Mesendoderm (in vitro differentiated cells): ENCODE data around the gene CMTM2.

Experiments
- DNase-seq: peaks from one replicate; pipeline ENCODE4 v3.0.0; 2013
- H2AK5ac ChIP-seq: 2 replicates; pipeline ENCODE4 v1.6.1; 2013; ENCODE audit warnings: low read length, inconsistent platforms
- H2BK120ac ChIP-seq: 2 replicates; pipeline ENCODE4 v1.6.1; 2013; ENCODE audit warnings: low read depth, mild to moderate bottlenecking, low read length, moderate library complexity, mixed read lengths
- H2BK15ac ChIP-seq: replicated peaks from 2 replicates; pipeline ENCODE4 v1.6.1; 2013; ENCODE audit warnings: low read depth, mild to moderate bottlenecking, moderate library complexity
- H2BK5ac ChIP-seq: 2 replicates; pipeline ENCODE4 v1.6.1; 2013; ENCODE audit warnings: low read length, inconsistent platforms
- H3K18ac ChIP-seq: 2 replicates; pipeline ENCODE4 v1.6.1; 2013; ENCODE audit warnings: mild to moderate bottlenecking, low read length, mixed read lengths
- H3K23ac ChIP-seq: one replicate; pipeline ENCODE4 v1.6.1; 2013; ENCODE audit warnings: low read length
- H3K27ac ChIP-seq: 2 replicates; pipeline ENCODE4 v1.5.1; 2013; ENCODE audit warnings: low read depth, mild to moderate bottlenecking, inconsistent platforms, low read length, moderate library complexity
- H3K27me3 ChIP-seq: 2 replicates; pipeline ENCODE4 v1.6.1; 2013; ENCODE audit warnings: low read length, control low read depth, mild to moderate bottlenecking, inconsistent platforms; ENCODE audit not compliant: insufficient read depth, poor library complexity
- H3K36me3 ChIP-seq: 2 replicates; pipeline ENCODE4 v1.6.1; 2013; ENCODE audit warnings: low read length, inconsistent platforms; ENCODE audit not compliant: control insufficient read depth, insufficient read depth
- H3K4ac ChIP-seq: one replicate; pipeline ENCODE4 v1.6.1; 2013; ENCODE audit warnings: low read depth, mild to moderate bottlenecking, low read length, moderate library complexity
- H3K4me1 ChIP-seq: 2 replicates; pipeline ENCODE4 v1.6.1; 2013; ENCODE audit warnings: low read depth, low read length, inconsistent platforms; ENCODE audit not compliant: control insufficient read depth
- H3K4me2 ChIP-seq: 2 replicates; pipeline ENCODE4 v1.6.1; 2013; ENCODE audit warnings: low read length
- H3K4me3 ChIP-seq: 2 replicates; pipeline ENCODE4 v1.5.1; 2013; ENCODE audit warnings: mild to moderate bottlenecking, low read length
- H3K56ac ChIP-seq: one replicate; pipeline ENCODE4 v1.6.1; 2013; ENCODE audit warnings: low read length
- H3K79me1 ChIP-seq: 2 replicates; pipeline ENCODE4 v1.6.1; 2013; ENCODE audit warnings: low read length, inconsistent platforms
- H3K79me2 ChIP-seq: 2 replicates; pipeline ENCODE4 v1.6.1; 2013; ENCODE audit warnings: mild to moderate bottlenecking, low read length; ENCODE audit not compliant: control insufficient read depth, insufficient read depth
- H3K9ac ChIP-seq: 2 replicates; pipeline ENCODE4 v1.6.1; 2013; ENCODE audit warnings: low read length, inconsistent platforms
- H4K5ac ChIP-seq: one replicate; pipeline ENCODE4 v1.6.1; 2013; ENCODE audit warnings: low read length
- H4K8ac ChIP-seq: one replicate; pipeline ENCODE4 v1.6.1; 2013; ENCODE audit warnings: low read depth, mild to moderate bottlenecking, control low read depth, low read length, moderate library complexity
- WGBS: extraction: QIAGEN DNeasy Blood & Tissue Kit; methylation state at CpG from one replicate; pipeline ENCODE4 v1.1.7; 2013; ENCODE audit warnings: low lambda C conversion rate, missing lambda C conversion rate; ENCODE audit not compliant: insufficient coverage; ENCODE audit errors: extremely low coverage; 5-methylcytosine and 5-hydroxymethylcytosine counted together

Gene CMTM2

GRCh38 chr16:66538910-66539309 is 40.4 kb upstream of the CMTM2 start:
- Histone ChIP-seq H3K18ac (no peak overlapping the region), H3K4me1 (peaks cover 1% of the 10 kb centered on the region), H4K8ac (no peak overlapping the region), H3K23ac (no peak overlapping the region), H3K27me3 (no peaks in the 10 kb centered on the region), H3K4ac (no peak overlapping the region), H3K79me1 (no peaks in the 10 kb centered on the region), H3K56ac (no peak overlapping the region), H3K79me2 (no peaks in the 10 kb centered on the region), H3K9ac (no peak overlapping the region), H3K27ac (no peak overlapping the region), H3K4me3 (no peak overlapping the region), H2BK120ac (no peak overlapping the region), H3K36me3 (no peaks in the 10 kb centered on the region), H2BK15ac (no peak overlapping the region), H3K4me2 (no peak overlapping the region), H4K5ac (no peak overlapping the region), H2BK5ac (no peak overlapping the region), H2AK5ac (no peak overlapping the region)
- DNase-seq, result no peak
- WGBS, result no CpG with 5 or more reads among the region's 5 CpGs

- DNase-seq, result no peak
- H4K5ac ChIP-seq, result no peak overlapping the region
- H2AK5ac ChIP-seq, result no peak overlapping the region
- no peak overlapping the region for H3K4me3 ChIP-seq
- WGBS, result no CpG with 5 or more reads among the region's 3 CpGs
- no peaks in the 10 kb centered on the region for H3K36me3 ChIP-seq
- no peaks in the 10 kb centered on the region for H3K79me2 ChIP-seq
- H3K4ac ChIP-seq, result no peak overlapping the region
- no peak overlapping the region for H3K9ac ChIP-seq
- no peak overlapping the region for H2BK5ac ChIP-seq
- peaks cover 1% of the 10 kb centered on the region for H3K4me1 ChIP-seq
- H2BK120ac ChIP-seq, result no peak overlapping the region
- no peak overlapping the region for H3K18ac ChIP-seq
- H3K56ac ChIP-seq, result no peak overlapping the region
- H3K4me2 ChIP-seq, result no peak overlapping the region
- no peak overlapping the region for H2BK15ac ChIP-seq
- no peaks in the 10 kb centered on the region for H3K79me1 ChIP-seq
- no peak overlapping the region for H3K23ac ChIP-seq
- H4K8ac ChIP-seq, result no peak overlapping the region
- H3K27ac ChIP-seq, result no peak overlapping the region
- H3K27me3 ChIP-seq, result no peaks in the 10 kb centered on the region
Observed at GRCh38 chr16:66539623-66540469, 39.4 kb upstream of the CMTM2 start.

DNA sequence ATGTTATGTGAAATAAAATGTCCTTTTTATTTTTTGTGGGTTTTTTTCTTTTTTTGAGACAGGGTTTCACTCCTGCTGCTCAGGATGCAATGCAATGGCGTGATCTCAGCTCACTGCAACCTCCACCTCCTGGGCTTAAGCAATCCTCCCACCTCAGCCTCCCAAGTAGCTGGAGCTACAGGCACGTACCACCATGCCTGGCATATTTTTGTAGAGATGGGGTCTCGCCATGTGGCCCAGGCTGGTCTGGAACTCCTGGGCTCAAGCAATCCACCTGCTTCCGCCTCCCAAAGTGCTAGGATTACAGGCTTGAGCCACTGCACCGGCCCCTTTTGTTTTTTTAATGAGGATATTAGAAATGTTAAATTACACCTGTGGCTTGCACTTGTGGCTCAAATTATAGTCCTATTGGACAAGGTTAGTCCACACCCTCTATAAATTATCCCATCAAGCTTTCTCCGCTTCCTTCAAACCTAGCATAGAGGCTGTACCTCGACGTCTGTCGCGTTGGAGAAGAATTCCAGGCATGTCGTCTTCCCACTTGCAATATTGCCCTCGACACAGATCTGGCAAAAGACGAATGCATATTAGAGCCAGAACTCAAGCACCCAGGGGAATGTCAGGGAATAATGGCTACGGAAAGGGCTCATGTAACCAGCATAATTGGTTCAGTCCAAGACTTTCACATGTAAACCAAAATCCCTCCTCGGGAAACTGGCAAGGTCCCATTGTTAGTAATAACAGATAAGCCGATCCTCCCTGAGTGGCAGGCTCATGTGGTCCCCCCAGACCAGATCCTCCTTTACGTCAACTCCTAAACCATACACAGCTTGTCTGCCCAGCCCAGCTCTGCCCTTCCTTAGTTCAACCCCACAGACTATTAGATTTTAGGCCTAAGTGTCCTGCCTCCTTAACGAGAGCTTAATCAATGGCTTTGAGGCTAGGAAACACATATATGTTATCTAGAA is 37.6 kb upstream of the CMTM2 start:
- Histone ChIP-seq H2AK5ac (no peak overlapping the region), H3K4ac (no peak overlapping the region), H2BK15ac (no peak overlapping the region), H3K79me2 (no peaks in the 10 kb centered on the region), H3K27me3 (no peaks in the 10 kb centered on the region), H2BK120ac (no peak overlapping the region), H4K8ac (no peak overlapping the region), H3K27ac (no peak overlapping the region), H3K18ac (no peak overlapping the region), H3K4me2 (no peak overlapping the region), H3K79me1 (no peaks in the 10 kb centered on the region), H4K5ac (no peak overlapping the region), H3K23ac (no peak overlapping the region), H3K4me3 (no peak overlapping the region), H3K36me3 (no peaks in the 10 kb centered on the region), H3K9ac (no peak overlapping the region), H2BK5ac (no peak overlapping the region), H3K4me1 (peaks cover 1% of the 10 kb centered on the region), H3K56ac (no peak overlapping the region)
- no peak for DNase-seq
- WGBS, result no CpG with 5 or more reads among the region's 18 CpGs

- Histone ChIP-seq H3K79me1 (no peaks in the 10 kb centered on the region), H3K18ac (no peak overlapping the region), H3K56ac (no peak overlapping the region), H3K4me2 (no peak overlapping the region), H2BK120ac (no peak overlapping the region), H3K9ac (no peak overlapping the region), H3K27me3 (no peaks in the 10 kb centered on the region), H4K8ac (no peak overlapping the region), H2BK15ac (no peak overlapping the region), H2BK5ac (no peak overlapping the region), H3K79me2 (no peaks in the 10 kb centered on the region), H4K5ac (no peak overlapping the region), H3K4me1 (peaks cover 1% of the 10 kb centered on the region), H3K4me3 (no peak overlapping the region), H3K23ac (no peak overlapping the region), H3K36me3 (no peaks in the 10 kb centered on the region), H3K4ac (no peak overlapping the region), H3K27ac (no peak overlapping the region), H2AK5ac (no peak overlapping the region)
- no peak for DNase-seq
- WGBS, result no CpG with 5 or more reads among the region's 3 CpGs
Observed at GRCh38 chr16:66542396-66542795, 36.9 kb upstream of the CMTM2 start.

- H3K79me1 ChIP-seq, result no peaks in the 10 kb centered on the region
- no peak overlapping the region for H3K4me3 ChIP-seq
- H3K36me3 ChIP-seq, result no peaks in the 10 kb centered on the region
- no peak overlapping the region for H2BK120ac ChIP-seq
- H3K23ac ChIP-seq, result no peak overlapping the region
- no peak overlapping the region for H2AK5ac ChIP-seq
- H3K27me3 ChIP-seq, result no peaks in the 10 kb centered on the region
- H2BK5ac ChIP-seq, result no peak overlapping the region
- H3K56ac ChIP-seq, result no peak overlapping the region
- H4K8ac ChIP-seq, result no peak overlapping the region
- no peak overlapping the region for H3K4me2 ChIP-seq
- H3K79me2 ChIP-seq, result no peaks in the 10 kb centered on the region
- no peak overlapping the region for H3K9ac ChIP-seq
- no peak overlapping the region for H4K5ac ChIP-seq
- no peak overlapping the region for H2BK15ac ChIP-seq
- no peak overlapping the region for H3K27ac ChIP-seq
- H3K4ac ChIP-seq, result no peak overlapping the region
- WGBS, result no CpG with 5 or more reads among the region's 6 CpGs
- H3K4me1 ChIP-seq, result peaks cover 1% of the 10 kb centered on the region
- H3K18ac ChIP-seq, result no peak overlapping the region
- no peak for DNase-seq
Observed at GRCh38 chr16:66543541-66543940, 35.7 kb upstream of the CMTM2 start.
